Measurements from ENCODE around the gene TTC22. TPM values are rescaled to one million over a fixed set of nuclear protein-coding genes. Genes with fewer than 3 reads are reported as not detected.

TTC22 gene
- total RNA-seq, 1 donor from 2014 or later = not detected

GRCh38 chr1:54835131-54835898 lies 34.2 kb upstream of the TTC22 start:
- Histone ChIP-seq H3K9me3 (ENCODE audit: control insufficient read depth in 3 of 3, low read length in 3 of 3) (peaks cover 0 to 2% (median 0%) of the 10 kb centered on the region in 3 donors), H3K27me3 (ENCODE audit: control insufficient read depth in 3 of 3, insufficient read depth in 3 of 3, low read length in 3 of 3) (peaks cover 3 to 5% (median 3%) of the 10 kb centered on the region in 3 donors), H3K4me1 (ENCODE audit: control insufficient read depth in 3 of 3, insufficient read depth in 3 of 3, low read length in 3 of 3) (no peaks in the 10 kb centered on the region), H3K9ac (ENCODE audit: low read depth in 1 of 3, low read length in 3 of 3) (no peak overlapping the region), H3K36me3 (ENCODE audit: control insufficient read depth in 3 of 3, insufficient read depth in 3 of 3, low read length in 3 of 3) (no peaks in the 10 kb centered on the region), H3K27ac (ENCODE audit: low read depth, low read length) (no peak overlapping the region), H3K4me3 (ENCODE audit: low read length in 3 of 3) (no peak overlapping the region)

GRCh38 chr1:54834007-54834541 lies 33.0 kb upstream of the TTC22 start:
- Histone ChIP-seq H3K4me3 (ENCODE audit: low read length in 3 of 3) (no peak overlapping the region), H3K36me3 (ENCODE audit: control insufficient read depth in 3 of 3, insufficient read depth in 3 of 3, low read length in 3 of 3) (no peaks in the 10 kb centered on the region), H3K4me1 (ENCODE audit: control insufficient read depth in 3 of 3, insufficient read depth in 3 of 3, low read length in 3 of 3) (no peaks in the 10 kb centered on the region), H3K27ac (ENCODE audit: low read depth, low read length) (no peak overlapping the region), H3K9ac (ENCODE audit: low read depth in 1 of 3, low read length in 3 of 3) (no peak overlapping the region), H3K27me3 (ENCODE audit: control insufficient read depth in 3 of 3, insufficient read depth in 3 of 3, low read length in 3 of 3) (peaks cover 3 to 5% (median 3%) of the 10 kb centered on the region in 3 donors), H3K9me3 (ENCODE audit: control insufficient read depth in 3 of 3, low read length in 3 of 3) (peaks cover 0 to 2% (median 0%) of the 10 kb centered on the region in 3 donors)

GRCh38 chr1:54833121-54833520 lies 32.0 kb upstream of the TTC22 start:
- H3K4me1 ChIP-seq (ENCODE audit: control insufficient read depth in 3 of 3, insufficient read depth in 3 of 3, low read length in 3 of 3) = no peaks in the 10 kb centered on the region
- no peak overlapping the region for H3K4me3 ChIP-seq (ENCODE audit: low read length in 3 of 3)
- H3K9me3 ChIP-seq (ENCODE audit: control insufficient read depth in 3 of 3, low read length in 3 of 3) = peaks cover 0 to 2% (median 0%) of the 10 kb centered on the region in 3 donors
- no peaks in the 10 kb centered on the region for H3K36me3 ChIP-seq (ENCODE audit: control insufficient read depth in 3 of 3, insufficient read depth in 3 of 3, low read length in 3 of 3)
- peaks cover 3 to 5% (median 3%) of the 10 kb centered on the region in 3 donors for H3K27me3 ChIP-seq (ENCODE audit: control insufficient read depth in 3 of 3, insufficient read depth in 3 of 3, low read length in 3 of 3)
- no peak overlapping the region for H3K9ac ChIP-seq (ENCODE audit: low read depth in 1 of 3, low read length in 3 of 3)
- H3K27ac ChIP-seq (ENCODE audit: low read depth, low read length) = no peak overlapping the region

- H3K27ac ChIP-seq (ENCODE audit: low read depth, low read length) = no peak overlapping the region
- no peak overlapping the region for H3K4me3 ChIP-seq (ENCODE audit: low read length in 3 of 3)
- H3K9me3 ChIP-seq (ENCODE audit: control insufficient read depth in 3 of 3, low read length in 3 of 3) = peaks cover 0 to 6% (median 3%) of the 10 kb centered on the region in 3 donors
Observed at GRCh38 chr1:54826226-54826816, 25.2 kb upstream of the TTC22 start.

GRCh38 chr1:54825696-54826095 lies 24.6 kb upstream of the TTC22 start:
- Histone ChIP-seq H3K9me3 (ENCODE audit: control insufficient read depth in 3 of 3, low read length in 3 of 3) (peaks cover 0 to 3% (median 3%) of the 10 kb centered on the region in 3 donors), H3K4me3 (ENCODE audit: low read length in 3 of 3) (no peak overlapping the region), H3K27ac (ENCODE audit: low read depth, low read length) (no peak overlapping the region), H3K27me3 (ENCODE audit: control insufficient read depth in 3 of 3, insufficient read depth in 3 of 3, low read length in 3 of 3) (no peaks in the 10 kb centered on the region), H3K36me3 (ENCODE audit: control insufficient read depth in 3 of 3, insufficient read depth in 3 of 3, low read length in 3 of 3) (no peaks in the 10 kb centered on the region), H3K4me1 (ENCODE audit: control insufficient read depth in 3 of 3, insufficient read depth in 3 of 3, low read length in 3 of 3) (no peaks in the 10 kb centered on the region), H3K9ac (ENCODE audit: low read depth in 1 of 3, low read length in 3 of 3) (no peak overlapping the region)

More at GRCh38 chr1:54826226-54826816, 25.2 kb upstream of the TTC22 start:
- H3K9ac ChIP-seq (ENCODE audit: low read depth in 1 of 3, low read length in 3 of 3) = no peak overlapping the region
- H3K4me1 ChIP-seq (ENCODE audit: control insufficient read depth in 3 of 3, insufficient read depth in 3 of 3, low read length in 3 of 3) = no peaks in the 10 kb centered on the region
- no peaks in the 10 kb centered on the region for H3K27me3 ChIP-seq (ENCODE audit: control insufficient read depth in 3 of 3, insufficient read depth in 3 of 3, low read length in 3 of 3)
- H3K36me3 ChIP-seq (ENCODE audit: control insufficient read depth in 3 of 3, insufficient read depth in 3 of 3, low read length in 3 of 3) = no peaks in the 10 kb centered on the region

- H3K4me1 ChIP-seq (ENCODE audit: control insufficient read depth in 3 of 3, insufficient read depth in 3 of 3, low read length in 3 of 3) = no peaks in the 10 kb centered on the region
- H3K4me3 ChIP-seq (ENCODE audit: low read length in 3 of 3) = no peak overlapping the region
- no peaks in the 10 kb centered on the region for H3K27me3 ChIP-seq (ENCODE audit: control insufficient read depth in 3 of 3, insufficient read depth in 3 of 3, low read length in 3 of 3)
- H3K27ac ChIP-seq (ENCODE audit: low read depth, low read length) = no peak overlapping the region
- H3K9ac ChIP-seq (ENCODE audit: low read depth in 1 of 3, low read length in 3 of 3) = no peak overlapping the region
- no peaks in the 10 kb centered on the region for H3K36me3 ChIP-seq (ENCODE audit: control insufficient read depth in 3 of 3, insufficient read depth in 3 of 3, low read length in 3 of 3)
- peaks cover 0 to 3% (median 3%) of the 10 kb centered on the region in 3 donors for H3K9me3 ChIP-seq (ENCODE audit: control insufficient read depth in 3 of 3, low read length in 3 of 3)
Observed at GRCh38 chr1:54823670-54824069, 22.5 kb upstream of the TTC22 start.

- no peak overlapping the region for H3K27ac ChIP-seq (ENCODE audit: low read depth, low read length)
- no peak overlapping the region for H3K9ac ChIP-seq (ENCODE audit: low read depth in 1 of 3, low read length in 3 of 3)
- H3K36me3 ChIP-seq (ENCODE audit: control insufficient read depth in 3 of 3, insufficient read depth in 3 of 3, low read length in 3 of 3) = no peaks in the 10 kb centered on the region
- no peak overlapping the region for H3K4me3 ChIP-seq (ENCODE audit: low read length in 3 of 3)
- no peaks in the 10 kb centered on the region for H3K4me1 ChIP-seq (ENCODE audit: control insufficient read depth in 3 of 3, insufficient read depth in 3 of 3, low read length in 3 of 3)
- H3K27me3 ChIP-seq (ENCODE audit: control insufficient read depth in 3 of 3, insufficient read depth in 3 of 3, low read length in 3 of 3) = no peaks in the 10 kb centered on the region
- H3K9me3 ChIP-seq (ENCODE audit: control insufficient read depth in 3 of 3, low read length in 3 of 3) = no peaks in the 10 kb centered on the region
Observed at GRCh38 chr1:54819733-54820132, 18.6 kb upstream of the TTC22 start.

- no peak overlapping the region for H3K27ac ChIP-seq (ENCODE audit: low read depth, low read length)
- no peaks in the 10 kb centered on the region for H3K4me1 ChIP-seq (ENCODE audit: control insufficient read depth in 3 of 3, insufficient read depth in 3 of 3, low read length in 3 of 3)
- no peaks in the 10 kb centered on the region for H3K36me3 ChIP-seq (ENCODE audit: control insufficient read depth in 3 of 3, insufficient read depth in 3 of 3, low read length in 3 of 3)
- H3K9me3 ChIP-seq (ENCODE audit: control insufficient read depth in 3 of 3, low read length in 3 of 3) = no peaks in the 10 kb centered on the region
- H3K9ac ChIP-seq (ENCODE audit: low read depth in 1 of 3, low read length in 3 of 3) = no peak overlapping the region
- no peaks in the 10 kb centered on the region for H3K27me3 ChIP-seq (ENCODE audit: control insufficient read depth in 3 of 3, insufficient read depth in 3 of 3, low read length in 3 of 3)
- no peak overlapping the region for H3K4me3 ChIP-seq (ENCODE audit: low read length in 3 of 3)
Observed at GRCh38 chr1:54819195-54819536, 18.0 kb upstream of the TTC22 start.

- H3K9me3 ChIP-seq (ENCODE audit: control insufficient read depth in 3 of 3, low read length in 3 of 3) = no peaks in the 10 kb centered on the region
- no peak overlapping the region for H3K27ac ChIP-seq (ENCODE audit: low read depth, low read length)
- H3K9ac ChIP-seq (ENCODE audit: low read depth in 1 of 3, low read length in 3 of 3) = no peak overlapping the region
- no peaks in the 10 kb centered on the region for H3K27me3 ChIP-seq (ENCODE audit: control insufficient read depth in 3 of 3, insufficient read depth in 3 of 3, low read length in 3 of 3)
- H3K4me3 ChIP-seq (ENCODE audit: low read length in 3 of 3) = no peak overlapping the region
- no peaks in the 10 kb centered on the region for H3K4me1 ChIP-seq (ENCODE audit: control insufficient read depth in 3 of 3, insufficient read depth in 3 of 3, low read length in 3 of 3)
- H3K36me3 ChIP-seq (ENCODE audit: control insufficient read depth in 3 of 3, insufficient read depth in 3 of 3, low read length in 3 of 3) = no peaks in the 10 kb centered on the region
Observed at GRCh38 chr1:54818461-54819194, 17.5 kb upstream of the TTC22 start.

- no peaks in the 10 kb centered on the region for H3K36me3 ChIP-seq (ENCODE audit: control insufficient read depth in 3 of 3, insufficient read depth in 3 of 3, low read length in 3 of 3)
- H3K4me1 ChIP-seq (ENCODE audit: control insufficient read depth in 3 of 3, insufficient read depth in 3 of 3, low read length in 3 of 3) = no peaks in the 10 kb centered on the region
- no peak overlapping the region for H3K4me3 ChIP-seq (ENCODE audit: low read length in 3 of 3)
- no peaks in the 10 kb centered on the region for H3K9me3 ChIP-seq (ENCODE audit: control insufficient read depth in 3 of 3, low read length in 3 of 3)
- no peak overlapping the region for H3K9ac ChIP-seq (ENCODE audit: low read depth in 1 of 3, low read length in 3 of 3)
- H3K27ac ChIP-seq (ENCODE audit: low read depth, low read length) = no peak overlapping the region
- no peaks in the 10 kb centered on the region for H3K27me3 ChIP-seq (ENCODE audit: control insufficient read depth in 3 of 3, insufficient read depth in 3 of 3, low read length in 3 of 3)
Observed at GRCh38 chr1:54816951-54817350, 15.8 kb upstream of the TTC22 start.
